ENCODE results near the gene AKIRIN2. TPM values are rescaled to one million over a fixed set of nuclear protein-coding genes. Genes with fewer than 3 reads are reported as not detected.
A peak's percentile ranks its signal among the peaks of the same experiment; 100 is the strongest.

AKIRIN2 gene
- total and polyA plus RNA-seq, 9 of the 15 experiments (the other 6 are each of a cell fraction or from before 2014, with no cell fraction given), result 5.8 to 63.9 (median 28.1) TPM

- TF ChIP-seq MAZ (CRISPR knock-in tag; conservative IDR thresholded peaks at IDR 0.05 in 1 of 2, IDR thresholded peaks at IDR 0.05 in 1 of 2), result peak; percentile 51 to 67; a peak in 2 of 4 replicates
- peak; percentile 86; the same call in 1 of the 2 replicates for TF ChIP-seq NBN (IDR thresholded peaks at IDR 0.05; ENCODE audit: low read depth)
- no peak for TF ChIP-seq RNF219 (CRISPR knock-in tag; IDR thresholded peaks at IDR 0.05)
- no peak for TF ChIP-seq BRF1 (IDR thresholded peaks at IDR 0.05; ENCODE audit: borderline replicate concordance, extremely low read depth, insufficient read length)
- TF ChIP-seq PATZ1 (CRISPR knock-in tag; IDR thresholded peaks at IDR 0.05; ENCODE audit: borderline replicate concordance), result no peak
- TF ChIP-seq HMBOX1 (IDR thresholded peaks at IDR 0.05), result peak; percentile 53; the same call in 1 of the 2 replicates
- TF ChIP-seq C11orf30 (IDR thresholded peaks at IDR 0.05; ENCODE audit: low read depth), result peak; percentile 100
- peak; percentile 20; the same call in 1 of the 2 replicates for TF ChIP-seq VEZF1 (CRISPR knock-in tag; IDR thresholded peaks at IDR 0.05)
- TF ChIP-seq MNT (conservative IDR thresholded peaks at IDR 0.05), result peak; percentile 87 to 90
- TF ChIP-seq CBX8 (IDR thresholded peaks at IDR 0.05; ENCODE audit: borderline replicate concordance, extremely low read depth, low read depth, low read length, poor library complexity, severe bottlenecking), result no peak
- no peak for TF ChIP-seq MEIS2 (IDR thresholded peaks at IDR 0.05; ENCODE audit: partially characterized antibody)
Observed at GRCh38 chr6:87723170-87724078, 21.4 kb upstream of the AKIRIN2 start (continued).
